Keratinocyte (primary cell): ENCODE data around the gene KCNG3.

Experiments
- EZH2 ChIP-seq: IDR thresholded peaks from one replicate; pipeline ENCODE4 v1.6.1; 2012; ENCODE audit warnings: inconsistent platforms, mild to moderate bottlenecking, low read length, moderate library complexity
- TF ChIP-seq, protein P1 (sequence below), 3 experiments: IDR thresholded peaks in 1 of 3; conservative IDR thresholded peaks in 1 of 3; optimal IDR thresholded peaks in 1 of 3; 2 replicates in 2 of 3; 3 replicates in 1 of 3; pipeline versions ENCODE3 to v1.5.1; 2011; ENCODE audit warnings: low read length in 3 of 3, mild to moderate bottlenecking in 3 of 3, moderate library complexity in 2 of 3, control low read depth in 1 of 3, inconsistent platforms in 1 of 3; ENCODE audit not compliant: insufficient read depth in 2 of 3; ENCODE audit errors: extremely low read depth in 1 of 3

DNA sequence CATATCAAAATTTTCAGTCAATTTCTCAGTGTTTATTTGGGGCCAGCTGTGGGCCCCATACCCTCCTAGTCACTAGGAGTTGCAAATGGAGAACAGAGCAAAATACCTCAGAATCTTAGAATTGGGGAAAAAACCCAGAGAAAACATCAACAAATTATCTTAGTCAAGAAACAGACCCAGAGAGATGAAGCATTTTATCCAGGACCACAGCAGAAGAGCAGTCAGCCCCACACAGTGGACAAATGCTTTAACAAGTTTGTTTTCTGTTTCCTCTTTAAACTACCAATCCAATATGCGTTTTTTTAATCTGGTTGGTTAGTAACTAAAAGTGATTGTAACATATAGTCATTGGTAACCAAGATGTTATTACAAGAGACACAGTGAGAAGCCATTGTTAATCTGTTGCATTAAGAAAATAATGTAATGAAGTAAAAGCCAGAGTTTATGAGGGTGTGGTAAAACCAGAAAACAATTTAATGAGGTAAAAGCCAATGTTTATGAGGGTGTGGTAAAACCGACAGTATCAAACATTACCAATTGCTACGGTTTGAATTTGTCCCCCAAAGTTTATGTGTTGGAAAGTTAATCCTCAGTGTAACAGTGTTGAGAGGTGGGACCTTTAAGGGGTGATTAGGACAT lies 72.1 kb downstream of the KCNG3 start:
- TF ChIP-seq, protein P1, sequence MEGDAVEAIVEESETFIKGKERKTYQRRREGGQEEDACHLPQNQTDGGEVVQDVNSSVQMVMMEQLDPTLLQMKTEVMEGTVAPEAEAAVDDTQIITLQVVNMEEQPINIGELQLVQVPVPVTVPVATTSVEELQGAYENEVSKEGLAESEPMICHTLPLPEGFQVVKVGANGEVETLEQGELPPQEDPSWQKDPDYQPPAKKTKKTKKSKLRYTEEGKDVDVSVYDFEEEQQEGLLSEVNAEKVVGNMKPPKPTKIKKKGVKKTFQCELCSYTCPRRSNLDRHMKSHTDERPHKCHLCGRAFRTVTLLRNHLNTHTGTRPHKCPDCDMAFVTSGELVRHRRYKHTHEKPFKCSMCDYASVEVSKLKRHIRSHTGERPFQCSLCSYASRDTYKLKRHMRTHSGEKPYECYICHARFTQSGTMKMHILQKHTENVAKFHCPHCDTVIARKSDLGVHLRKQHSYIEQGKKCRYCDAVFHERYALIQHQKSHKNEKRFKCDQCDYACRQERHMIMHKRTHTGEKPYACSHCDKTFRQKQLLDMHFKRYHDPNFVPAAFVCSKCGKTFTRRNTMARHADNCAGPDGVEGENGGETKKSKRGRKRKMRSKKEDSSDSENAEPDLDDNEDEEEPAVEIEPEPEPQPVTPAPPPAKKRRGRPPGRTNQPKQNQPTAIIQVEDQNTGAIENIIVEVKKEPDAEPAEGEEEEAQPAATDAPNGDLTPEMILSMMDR (optimal IDR thresholded peaks at IDR 0.05 in 1 of 3, IDR thresholded peaks at IDR 0.05 in 1 of 3, conservative IDR thresholded peaks at IDR 0.05 in 1 of 3; ENCODE audit: extremely low read depth in 1 of 3, insufficient read depth in 2 of 3, low read length in 3 of 3) = no peak
- no peak for TF ChIP-seq EZH2
